GM12873 (cell line): ENCODE results near the gene PNPLA6.

Experiments
- CTCF ChIP-seq: IDR thresholded peaks from 2 replicates; pipeline ENCODE4 v1.5.1; 2012; ENCODE audit warnings: low read depth, mild to moderate bottlenecking, moderate library complexity, low read length, control low read depth; ENCODE audit not compliant: insufficient read depth; ENCODE audit errors: missing control alignments

PNPLA6 gene

GRCh38 chr19:7554565-7554964 lies 19.0 kb downstream of the PNPLA6 start:
- no peak for TF ChIP-seq CTCF

- TF ChIP-seq CTCF, result no peak
These were observed 19.7 kb downstream of the PNPLA6 start for GRCh38 chr19:7554990-7555864.

DNA sequence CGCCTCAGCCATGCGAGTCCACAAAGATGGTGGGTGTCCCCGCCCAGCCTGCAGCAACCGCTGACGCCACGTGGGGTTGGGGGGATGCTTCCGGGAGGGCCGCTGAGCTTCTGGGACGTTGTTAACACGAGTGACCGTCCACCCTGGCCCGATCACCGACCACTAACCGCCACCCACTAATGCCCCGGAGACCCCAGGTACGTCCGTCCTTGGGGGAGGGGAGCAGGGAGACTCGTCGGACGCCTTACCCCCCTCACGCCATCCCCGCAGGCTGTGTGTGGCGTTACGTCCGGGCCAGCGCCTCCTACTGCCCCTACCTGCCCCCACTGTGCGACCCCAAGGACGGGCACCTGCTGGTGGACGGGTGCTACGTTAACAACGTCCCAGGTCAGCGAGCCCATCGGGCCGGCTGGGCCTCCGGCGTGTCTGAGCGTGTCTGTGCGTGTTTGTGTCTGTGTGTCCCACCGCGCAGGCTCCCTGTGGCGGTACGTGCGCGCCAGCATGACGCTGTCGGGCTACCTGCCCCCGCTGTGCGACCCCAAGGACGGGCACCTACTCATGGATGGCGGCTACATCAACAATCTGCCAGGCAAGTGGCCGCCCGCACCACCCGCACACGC lies 21.3 kb downstream of the PNPLA6 start:
- no peak for TF ChIP-seq CTCF

GRCh38 chr19:7558667-7559066 lies 23.1 kb downstream of the PNPLA6 start:
- no peak for TF ChIP-seq CTCF

DNA sequence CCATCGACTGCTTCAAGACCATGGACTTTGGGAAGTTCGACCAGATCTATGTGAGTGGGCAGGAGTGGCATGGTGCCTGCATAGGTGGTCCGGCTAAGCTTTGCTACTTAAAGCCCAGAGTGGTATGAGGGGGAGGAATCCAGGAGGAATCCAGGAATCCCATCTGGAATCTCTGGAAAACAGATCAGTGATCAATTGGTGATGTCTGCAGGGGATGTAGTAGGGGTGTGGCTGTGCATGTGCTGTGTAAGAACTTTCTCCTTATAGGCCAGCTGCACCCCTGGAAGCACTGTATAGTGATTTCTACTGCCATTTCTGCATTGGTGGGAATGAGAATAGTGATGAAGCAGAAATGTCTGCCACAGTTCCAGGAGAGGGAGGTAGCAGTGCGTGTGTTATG lies 23.6 kb downstream of the PNPLA6 start:
- no peak for TF ChIP-seq CTCF

GRCh38 chr19:7560255-7560654 lies 24.7 kb downstream of the PNPLA6 start:
- TF ChIP-seq CTCF, result no peak

GRCh38 chr19:7561325-7561724 lies 25.8 kb downstream of the PNPLA6 start:
- no peak for TF ChIP-seq CTCF
